Stimulated activated CD8-positive, alpha-beta memory T cell treated with anti-CD3 and anti-CD28 coated beads, Interleukin-4, amount 100 ng/mL, for 1 hour (primary cell): ENCODE measurements around the gene CYRIA.

ENCODE experiments used
- DNase-seq, 2 donors: peaks; one replicate each; pipeline ENCODE4 v3.0.0-alpha.2; 2020; ENCODE audit warnings: low read depth in 2 of 2, low spot score in 1 of 2

The CYRIA gene

DNA sequence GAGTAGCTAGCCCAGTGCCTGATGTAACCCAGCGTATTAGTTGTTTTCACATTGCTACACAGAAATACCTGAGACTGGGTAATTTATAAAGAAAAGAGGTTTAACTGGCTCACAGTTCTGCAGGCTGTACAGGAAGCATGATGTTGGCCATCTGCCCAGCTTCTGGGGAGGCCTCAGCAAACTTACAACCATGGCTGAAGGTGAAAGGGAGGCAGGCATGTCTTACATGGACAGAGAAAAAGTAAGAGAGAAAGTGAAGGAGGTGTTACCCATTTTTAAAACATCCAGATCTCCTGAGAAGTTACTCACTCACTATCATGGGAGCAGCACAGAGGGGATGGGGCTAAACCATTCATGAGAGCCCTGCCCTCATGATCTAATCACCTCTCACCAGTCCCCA lies 6.1 kb upstream of the CYRIA start:
- no peak for DNase-seq

DNA sequence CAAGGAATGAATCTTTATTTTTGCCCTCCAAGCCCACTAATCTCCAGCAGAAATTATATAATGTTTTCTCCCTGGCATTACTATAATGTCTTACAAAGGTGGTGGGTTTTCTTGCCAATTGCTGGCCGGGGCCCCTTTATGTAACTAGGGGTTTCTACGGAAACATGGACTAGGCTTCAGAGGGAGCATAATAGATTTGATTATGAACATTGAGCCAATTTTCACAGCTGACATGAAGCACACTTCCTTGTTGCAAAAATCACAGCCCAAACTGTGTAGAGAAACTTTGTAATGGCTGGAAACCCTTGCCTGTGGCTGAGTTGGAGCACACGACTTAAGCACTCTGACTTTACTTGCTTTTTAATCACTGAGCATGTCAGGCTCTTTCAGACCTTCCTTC lies 3.8 kb upstream of the CYRIA start:
- DNase-seq, result no peak

DNA sequence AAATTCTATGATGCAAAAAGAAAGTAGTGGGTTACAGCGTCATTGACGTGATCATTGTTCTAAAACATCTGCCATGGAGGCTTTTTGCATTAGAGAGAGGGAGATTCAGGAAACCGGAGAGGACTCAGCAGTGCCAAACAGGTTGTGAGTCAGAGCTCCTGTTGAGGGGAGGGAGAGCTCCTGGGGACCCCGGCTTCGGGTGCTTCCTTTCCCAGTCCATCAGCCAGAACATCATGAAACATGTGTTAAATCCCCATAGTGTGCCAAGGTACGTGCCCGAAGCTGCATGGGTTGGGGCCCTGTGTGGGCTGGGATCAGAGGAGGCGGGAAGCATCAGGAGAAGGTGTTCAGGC lies 791 bp upstream of the CYRIA start:
- no peak for DNase-seq

DNA sequence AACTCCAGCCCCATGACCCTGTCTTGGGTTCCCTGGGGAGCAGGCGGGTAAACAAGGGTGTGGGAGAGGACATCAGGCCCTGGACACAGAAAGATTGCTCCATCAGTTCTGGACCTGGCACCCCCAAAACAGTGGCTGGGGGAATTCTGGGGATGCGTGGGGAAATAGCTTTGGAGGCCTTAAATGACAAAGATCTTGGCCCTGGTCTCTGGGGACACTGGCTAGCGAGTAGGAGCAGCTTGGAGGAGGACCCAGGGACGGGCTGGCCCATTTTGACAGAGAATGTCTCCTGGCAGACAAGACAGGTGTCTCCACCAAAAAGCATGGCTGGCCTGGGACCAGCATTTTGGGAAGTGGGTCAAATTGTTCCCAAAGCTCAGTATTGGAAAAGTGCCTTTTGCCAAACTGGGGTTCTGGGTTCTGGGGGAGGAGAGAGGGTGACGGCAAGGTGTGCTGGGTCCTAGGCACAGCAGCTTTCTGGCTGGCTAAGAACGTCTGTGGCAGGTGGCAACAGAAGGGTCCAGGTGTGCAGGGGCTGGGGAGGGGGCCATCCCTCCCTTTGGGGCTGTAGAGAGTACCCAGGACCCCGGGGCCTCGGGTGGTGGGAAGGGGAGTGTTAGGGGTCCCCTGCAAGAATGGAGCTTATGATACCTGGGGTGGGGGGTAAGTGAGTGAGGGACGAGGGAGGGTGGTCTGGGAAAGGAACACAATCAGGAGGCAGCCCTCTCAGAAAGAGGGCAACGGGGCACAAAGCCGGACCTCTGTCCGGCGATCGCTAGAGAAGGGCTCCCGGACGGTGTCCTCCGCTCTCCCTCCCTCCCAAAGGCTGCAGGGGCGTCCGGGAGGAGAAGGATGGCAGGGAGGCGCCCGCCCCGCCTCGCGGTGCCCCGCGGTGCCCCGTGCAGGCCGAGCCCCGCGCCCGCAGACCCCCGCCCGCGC lies 556 bp downstream of the CYRIA start:
- no peak for DNase-seq

DNA sequence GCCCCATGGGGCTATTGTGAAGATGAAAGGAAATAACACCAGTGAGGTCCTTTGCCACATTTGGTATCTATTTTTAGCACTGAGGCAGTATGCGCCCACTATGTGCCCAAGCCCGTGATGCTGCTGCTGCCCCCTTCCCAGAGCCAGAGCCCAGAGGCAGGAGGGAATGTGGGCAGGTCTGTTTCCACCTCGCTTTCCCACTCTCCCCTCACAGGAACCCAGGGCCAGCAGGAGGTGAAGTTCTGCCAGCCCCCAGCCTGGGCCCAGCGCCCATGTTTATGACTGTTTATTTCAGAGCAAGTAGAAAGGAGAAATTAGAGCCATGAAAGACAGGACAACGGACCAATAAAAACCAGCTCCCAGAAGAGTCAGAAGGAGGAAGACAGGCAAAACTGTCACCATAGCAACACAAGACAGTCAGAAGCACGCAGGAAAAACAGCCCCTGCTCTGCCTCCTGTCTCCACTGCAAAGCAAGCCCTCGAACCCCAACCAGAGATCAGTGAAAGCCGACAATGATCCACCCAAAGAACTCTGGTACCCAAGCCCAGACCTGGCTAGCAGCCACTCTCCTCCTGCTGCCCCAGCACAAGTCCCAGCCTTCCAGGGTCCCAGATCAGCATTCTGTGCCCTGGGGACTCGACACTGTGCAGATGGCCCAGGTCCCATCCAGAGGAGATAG lies 1.4 kb downstream of the CYRIA start:
- DNase-seq, result no peak

DNA sequence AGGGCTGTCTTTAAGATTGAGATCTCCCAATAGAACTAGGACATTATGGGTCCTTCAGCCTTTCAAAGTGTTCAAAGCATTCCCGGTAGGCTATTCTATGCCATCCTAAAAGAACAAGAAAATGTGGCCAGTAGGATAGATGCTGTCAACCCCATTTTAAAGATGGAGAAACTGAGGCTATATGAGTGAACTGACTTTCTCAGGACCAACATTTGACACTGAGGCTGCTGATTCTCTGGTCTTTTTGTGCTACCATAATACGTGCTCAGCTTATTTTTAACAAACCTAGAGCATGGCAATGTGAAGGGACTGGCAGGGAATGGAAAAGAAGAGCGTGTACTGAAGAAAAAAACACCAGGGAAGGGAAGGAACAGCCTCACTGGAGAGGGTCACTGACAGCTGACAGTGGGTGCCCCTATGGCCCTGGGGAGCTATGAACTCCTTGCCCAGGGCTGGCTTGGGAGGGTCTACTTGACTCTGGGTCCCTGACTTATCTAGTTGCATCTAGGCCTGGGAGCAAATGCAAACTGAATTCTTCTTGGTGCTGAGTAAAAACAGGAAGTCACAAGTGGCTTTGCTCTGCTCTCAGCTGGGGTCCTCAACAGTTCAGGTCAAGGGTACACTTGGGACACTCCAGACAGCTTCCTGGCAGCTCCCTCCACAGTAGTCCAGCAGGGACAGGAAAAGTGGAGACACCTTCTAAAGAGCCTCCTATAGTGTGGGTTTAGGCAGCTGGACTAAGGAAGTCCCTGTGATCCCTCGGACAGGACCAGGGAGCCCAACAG lies 2.3 kb downstream of the CYRIA start:
- DNase-seq, result no peak

DNA sequence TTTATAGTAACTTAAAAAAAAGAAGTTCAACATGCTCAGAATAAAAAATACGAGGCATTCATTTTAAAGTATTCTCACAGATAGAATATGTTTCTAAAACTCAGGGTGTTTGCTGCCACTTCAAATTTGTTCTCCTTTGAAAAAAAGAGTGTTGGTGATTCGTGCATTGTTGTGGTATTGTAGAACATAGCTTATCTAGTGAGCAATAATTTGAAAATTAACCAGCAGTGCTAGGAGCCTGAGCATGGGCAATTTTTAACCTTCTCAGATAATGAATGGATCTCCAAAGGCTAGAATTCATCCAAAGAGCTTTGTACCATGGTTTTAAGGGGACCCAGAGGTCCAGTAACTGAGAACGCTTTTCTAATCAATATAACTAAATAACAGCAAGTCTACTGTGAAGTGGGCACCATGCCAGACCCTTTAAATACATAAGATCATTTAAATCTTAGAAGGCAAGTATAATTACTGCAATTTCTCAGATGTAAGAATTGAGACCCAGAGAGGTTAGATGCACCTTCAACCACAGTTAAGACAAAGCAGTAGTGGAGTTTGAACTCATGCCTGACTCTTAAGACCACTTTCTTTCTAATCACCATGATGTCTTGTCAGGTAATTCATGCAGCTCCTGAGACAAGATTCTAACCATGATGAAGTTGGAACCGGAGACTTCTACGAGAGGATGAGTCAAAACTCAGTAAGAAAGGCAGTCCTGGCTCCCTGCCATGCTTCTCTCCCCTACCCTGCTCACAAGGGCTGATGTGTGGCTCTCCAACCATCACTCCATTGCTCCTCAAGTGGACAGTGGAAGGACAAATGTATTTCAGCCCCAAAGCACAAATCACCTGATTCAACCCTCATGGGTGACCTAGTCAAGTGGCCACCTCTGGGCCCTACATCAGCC lies 3.4 kb downstream of the CYRIA start:
- DNase-seq, result no peak

DNA sequence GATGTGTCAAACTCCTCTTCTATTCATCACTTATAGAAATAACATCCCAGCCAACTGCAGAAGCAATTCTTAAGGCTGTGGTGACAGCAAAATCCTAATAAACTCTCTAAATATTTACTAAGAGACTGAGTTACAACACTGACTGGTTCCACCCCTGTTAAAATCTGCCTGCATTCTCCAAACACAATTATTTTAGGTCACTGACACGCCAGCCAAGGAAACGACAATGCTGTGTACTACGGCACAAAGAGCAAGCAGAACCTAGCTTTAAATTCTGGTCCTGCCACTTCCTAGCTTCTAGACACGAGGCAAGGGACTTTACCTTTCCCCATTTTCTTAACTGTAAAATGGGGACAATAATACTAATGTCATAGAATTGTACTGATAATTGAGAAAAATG lies 4.1 kb downstream of the CYRIA start:
- DNase-seq, result no peak

DNA sequence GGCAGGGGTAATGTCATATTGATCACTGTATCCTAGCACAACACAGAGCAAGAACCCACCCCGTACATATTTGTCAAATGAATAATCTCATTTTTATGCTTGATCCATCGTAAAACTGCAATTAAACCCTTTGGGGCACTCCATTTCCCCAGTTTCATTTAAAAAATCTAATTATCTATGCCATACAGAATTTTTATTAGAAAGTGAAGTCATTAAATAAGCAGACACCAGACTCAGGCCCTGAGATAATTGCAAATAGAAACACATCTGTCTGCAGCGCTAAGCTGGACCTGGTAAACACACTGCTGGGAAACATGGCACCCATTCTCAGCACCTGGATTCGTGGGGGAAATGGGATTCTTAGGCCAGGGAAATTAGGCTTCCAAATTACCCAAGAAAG lies 5.1 kb downstream of the CYRIA start:
- DNase-seq, result no peak

DNA sequence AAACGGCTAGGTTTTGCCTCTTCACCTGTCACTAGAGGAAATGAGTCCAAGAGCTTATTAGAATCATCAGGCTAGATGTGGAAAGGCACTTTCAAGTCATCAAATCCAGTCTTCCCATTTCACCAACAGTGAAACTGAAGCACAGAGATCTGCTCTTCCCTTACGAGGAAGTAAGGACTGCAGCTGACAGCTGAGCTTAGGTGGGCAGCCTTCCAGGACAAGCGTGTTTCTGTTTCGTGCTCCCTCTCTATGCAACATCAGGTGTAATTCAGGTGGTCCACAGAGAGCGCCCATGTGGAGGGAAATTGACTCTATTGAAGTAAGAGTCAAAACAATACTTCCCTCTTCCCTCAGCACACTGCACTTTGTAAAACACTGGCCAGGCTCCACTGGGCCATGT lies 5.5 kb downstream of the CYRIA start:
- DNase-seq, result no peak

DNA sequence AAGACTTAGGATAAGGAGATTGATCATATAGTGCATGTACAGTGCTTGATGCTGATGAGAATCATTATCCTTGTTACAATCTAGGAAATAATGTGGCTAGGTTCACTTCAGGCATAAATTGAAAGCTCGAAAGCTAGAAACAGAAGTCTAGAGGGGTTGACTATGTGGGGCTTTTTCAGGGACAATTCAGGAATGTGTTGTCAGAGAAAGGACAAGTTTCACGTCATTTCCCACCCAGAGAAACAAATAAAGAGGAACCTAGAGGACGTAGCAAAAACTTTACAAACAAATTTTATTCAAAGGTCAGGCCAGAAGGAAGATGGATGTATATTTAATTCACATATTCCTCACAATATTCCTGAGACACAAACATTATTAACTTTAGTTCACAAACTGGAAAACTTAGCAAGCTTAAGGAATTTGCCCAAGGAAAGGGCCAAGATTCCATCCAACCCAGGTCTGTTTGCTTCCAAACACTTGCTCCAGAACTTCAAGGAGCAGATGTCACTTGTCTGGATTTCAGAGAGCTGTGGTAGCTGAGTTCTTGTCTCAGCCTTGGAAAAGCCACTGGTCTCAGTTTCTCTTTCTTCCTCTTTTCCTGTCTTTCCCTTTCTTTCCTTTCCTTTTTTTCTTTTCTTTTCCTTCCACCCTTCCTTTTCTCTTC lies 7.4 kb downstream of the CYRIA start:
- DNase-seq, result no peak

DNA sequence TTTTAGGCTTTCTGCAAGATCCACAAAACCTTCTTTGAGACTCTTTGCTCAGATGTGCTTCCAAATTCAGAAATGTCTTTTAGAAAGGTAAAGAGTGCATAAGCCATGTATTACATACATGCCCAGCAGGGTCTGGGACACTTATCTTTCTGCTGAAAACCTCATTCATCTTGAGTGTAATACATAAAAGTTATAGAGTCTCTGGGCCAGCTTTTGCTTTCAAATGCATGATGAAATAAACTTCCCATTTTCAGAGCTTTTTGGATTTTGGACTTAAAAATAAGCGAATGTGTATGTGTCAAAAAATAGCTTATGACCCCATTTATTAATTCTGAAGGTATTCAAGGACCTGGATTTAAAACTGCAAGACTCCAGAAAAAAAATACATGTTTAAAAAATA lies 8.0 kb downstream of the CYRIA start:
- no peak for DNase-seq

DNA sequence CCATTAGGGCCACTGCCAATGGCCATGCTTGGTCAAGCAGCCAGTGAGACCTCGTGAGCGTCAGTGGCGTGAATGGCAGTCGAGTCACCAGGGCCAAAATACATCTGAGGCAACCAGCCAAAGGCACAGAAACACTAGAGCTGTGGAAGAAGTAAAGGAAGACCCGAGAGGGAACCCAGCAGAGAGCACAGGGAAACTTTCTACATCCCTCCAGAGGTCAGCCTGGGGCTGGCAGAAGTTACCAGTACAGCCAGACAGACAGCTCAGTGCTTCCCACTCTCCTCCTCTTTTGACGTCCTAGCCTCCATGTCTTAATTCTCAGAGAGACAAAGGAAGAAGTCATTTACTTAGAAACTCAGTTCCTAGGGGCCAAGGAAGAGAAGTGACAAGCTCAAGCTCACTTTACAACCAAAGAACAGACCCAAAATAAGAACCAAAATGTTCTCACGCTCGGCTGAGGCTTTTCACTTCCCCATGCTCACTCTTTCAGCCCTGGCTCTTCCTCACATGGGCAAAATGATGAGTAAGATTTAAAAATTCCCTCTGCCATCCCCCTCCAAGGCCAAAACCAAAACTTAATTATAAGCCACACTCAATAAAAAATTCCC lies 8.7 kb downstream of the CYRIA start:
- no peak for DNase-seq

DNA sequence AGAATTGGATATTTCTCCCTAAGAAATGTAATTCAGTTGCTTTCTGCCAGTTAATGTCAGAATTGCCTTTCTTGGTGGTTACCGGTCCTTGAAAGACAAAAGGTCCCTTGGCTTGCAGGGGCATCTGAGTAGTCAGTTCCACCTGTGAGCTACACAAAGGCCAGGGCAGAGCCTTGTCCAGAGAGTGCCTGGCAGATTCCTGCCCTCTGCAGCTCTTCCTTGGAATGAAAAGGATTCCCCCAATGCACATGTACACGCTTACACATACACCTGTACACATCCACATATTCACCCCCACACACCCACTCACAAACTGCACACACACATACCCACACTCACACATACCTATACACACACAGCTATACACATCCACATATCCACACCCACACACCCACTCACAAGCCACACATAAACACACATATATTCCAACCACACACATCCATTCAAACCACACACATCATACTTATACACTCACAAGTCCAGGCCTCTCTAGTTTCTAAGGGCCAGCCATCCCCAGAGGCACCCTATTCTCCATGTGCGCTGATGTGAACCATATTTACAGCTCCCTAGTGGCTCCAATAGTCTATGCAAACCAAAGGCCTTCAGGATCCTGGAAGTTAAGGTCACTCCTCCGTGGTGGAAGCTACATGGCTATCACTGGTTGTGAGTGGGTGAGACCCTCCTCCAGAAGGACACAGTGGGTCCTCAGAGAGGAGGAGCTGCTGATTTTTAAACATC lies 9.6 kb downstream of the CYRIA start:
- no peak for DNase-seq

DNA sequence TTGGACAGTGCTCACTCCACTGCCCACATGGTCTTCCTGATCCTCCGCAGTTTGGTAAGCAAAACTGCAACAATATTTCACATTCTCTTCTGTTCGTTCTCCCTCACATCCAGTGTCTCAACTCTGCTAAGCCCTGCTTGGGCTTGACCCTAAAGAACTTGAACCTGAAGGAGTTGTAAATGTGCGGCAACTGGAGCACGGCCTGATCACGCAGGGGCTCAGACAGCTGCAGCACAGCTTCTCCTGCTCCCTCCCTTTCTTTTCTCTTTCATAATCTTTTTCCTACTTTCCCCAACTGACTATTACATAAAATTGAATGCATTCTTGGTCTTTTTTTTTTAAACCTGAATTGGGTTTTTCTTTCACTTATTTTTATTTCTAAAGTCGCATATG lies 10.2 kb downstream of the CYRIA start:
- DNase-seq, result no peak

DNA sequence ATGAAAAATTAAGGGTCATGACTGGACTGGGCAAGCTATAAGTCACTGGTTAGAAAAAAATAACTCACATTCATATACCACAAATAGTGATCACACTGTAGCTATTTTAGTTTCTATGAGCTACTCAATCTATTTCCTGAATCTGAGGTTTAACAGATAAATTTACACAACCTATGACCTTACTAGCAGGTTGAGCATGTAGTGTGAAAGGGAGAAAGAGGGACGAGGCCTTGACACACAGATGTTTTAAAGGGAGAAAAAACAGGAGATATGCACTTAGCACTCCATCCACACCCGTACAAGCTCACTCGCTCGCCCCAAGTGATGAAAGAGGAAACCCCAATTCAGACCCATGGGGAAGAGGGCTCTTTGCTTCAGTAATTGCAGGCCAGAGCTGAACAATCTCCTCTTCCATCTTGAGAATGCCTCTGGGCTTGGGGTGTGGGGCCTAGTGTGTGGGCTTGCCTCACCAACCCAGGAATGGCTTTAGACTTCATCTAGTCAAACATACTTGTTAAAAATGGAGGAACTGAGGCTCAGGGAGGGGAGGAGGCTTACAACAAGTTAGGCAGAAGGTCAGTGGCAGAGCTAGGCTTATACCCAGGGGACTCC lies 10.7 kb downstream of the CYRIA start:
- DNase-seq, result no peak

DNA sequence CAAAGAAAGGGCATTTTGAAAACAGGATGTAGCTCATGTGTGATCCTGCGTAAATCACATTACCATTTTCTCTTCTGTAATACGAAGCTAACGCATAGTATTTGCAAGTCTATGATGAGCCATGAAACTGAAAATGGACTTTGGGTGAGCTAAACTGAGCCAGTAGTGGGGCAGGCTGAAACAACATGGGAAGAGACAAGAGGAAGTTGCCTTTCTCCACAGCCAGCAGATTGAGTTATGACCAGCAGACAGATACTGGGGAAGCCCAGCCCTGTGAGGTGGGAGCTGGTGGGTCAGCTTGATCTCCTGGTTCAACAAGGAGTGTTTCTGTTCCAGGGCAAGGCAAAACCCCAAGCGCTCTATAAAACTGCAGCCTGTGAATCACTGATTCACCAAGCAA lies 11.8 kb downstream of the CYRIA start:
- no peak for DNase-seq

DNA sequence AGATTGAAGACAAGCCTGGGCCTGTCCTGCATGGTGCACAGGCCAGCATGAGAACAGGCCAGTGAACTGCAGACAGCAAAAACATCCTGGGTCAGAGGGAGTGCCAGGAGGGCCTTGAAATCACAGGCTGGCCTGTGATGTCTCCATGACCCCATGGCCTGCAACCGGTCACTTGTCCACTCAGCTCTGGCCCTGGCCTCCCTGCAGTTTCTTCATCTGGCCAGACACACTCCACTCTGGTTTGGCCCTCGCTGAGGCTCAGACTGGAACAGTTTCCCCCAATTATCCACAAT lies 12.6 kb downstream of the CYRIA start:
- no peak for DNase-seq
